GM12878 (cell line): Measurements from ENCODE around the gene HOXB1. TPM values are rescaled to one million over a fixed set of nuclear protein-coding genes. Genes with fewer than 3 reads are reported as not detected.
A peak's percentile ranks its signal among the peaks of the same experiment; 100 is the strongest.

Source experiments
- ATAC-seq: fragments of 200-7000 bp; cut with Tn5 transposase; 3 replicates; pipeline ENCODE4 v1.9.1; 2020; ENCODE audit warnings: mild to moderate bottlenecking, moderate library complexity
- BruUV-seq: library from RNA; stranded (reverse); fragments of 400-500 nt; replicated peaks from 2 replicates; lab custom pipeline; 2021; lab: Mats Ljungman, UMichigan
- CTCF ChIA-PET: fragments of 300-600 bp; sonication (Branson Sonifier 250); formaldehyde crosslinking; extraction: SDS; loops from one replicate; lab custom pipeline; 2021; ENCODE audit warnings: inconsistent platforms; lab: Yijun Ruan, JAX
- POLR2A ChIA-PET: fragments of 350-600 bp; formaldehyde crosslinking; extraction: SDS; loops from one replicate; lab custom pipeline; 2021; ENCODE audit warnings: inconsistent platforms; lab: Charles Lee
- RAD21 ChIA-PET: fragments of 300-600 bp; sonication (Branson Sonifier 250); formaldehyde crosslinking; loops from one replicate; lab custom pipeline; 2023; ENCODE audit warnings: antibody characterized with exemption; ENCODE audit not compliant: unreplicated experiment; lab: Charles Lee
- SMC1A ChIA-PET: fragments of 300-600 bp; sonication (Branson Sonifier 250); formaldehyde crosslinking; loops from one replicate; lab custom pipeline; 2023; ENCODE audit not compliant: unreplicated experiment, uncharacterized antibody; lab: Charles Lee
- DNase-seq: peaks from one replicate; pipeline ENCODE4 v3.0.0-alpha.2; 2011; ENCODE audit warnings: low read depth, low spot score
- FAIRE-seq: peaks from 3 replicates; lab custom pipeline; 2011; peaks lifted over from hg19 to GRCh38; lab: Jason Lieb, UNC
- H2AFZ ChIP-seq: 2 replicates; pipeline ENCODE4 v1.6.0; 2011; ENCODE audit warnings: low read depth, low read length, control low read depth; ENCODE audit not compliant: control insufficient read depth
- H3K27ac ChIP-seq: 2 replicates; pipeline ENCODE4 v1.5.1; 2011; ENCODE audit warnings: control low read depth; ENCODE audit not compliant: control insufficient read depth, insufficient read depth
- H3K27me3 ChIP-seq, 2 experiments: replicated peaks in 1 of 2; 2 replicates each; pipeline versions ENCODE4 v1.6.0 to v1.6.1; 2011; ENCODE audit warnings: low read length in 1 of 2; ENCODE audit not compliant: control insufficient read depth in 2 of 2, insufficient read depth in 2 of 2
- H3K36me3 ChIP-seq, 2 experiments: 2 replicates each; pipeline ENCODE4 v1.5.1; 2011; ENCODE audit warnings: low read length in 1 of 2; ENCODE audit not compliant: control insufficient read depth in 2 of 2, insufficient read depth in 2 of 2
- H3K4me1 ChIP-seq: 2 replicates; pipeline ENCODE4 v1.6.1; 2011; ENCODE audit warnings: mild to moderate bottlenecking, low read length, moderate library complexity, mixed read lengths; ENCODE audit not compliant: control insufficient read depth, insufficient read depth
- H3K4me2 ChIP-seq: 2 replicates; pipeline ENCODE4 v1.6.0; 2011; ENCODE audit warnings: control low read depth; ENCODE audit not compliant: control insufficient read depth, insufficient read depth
- H3K4me3 ChIP-seq: fragments of 200-600 bp; sonication (generic); 2 replicates; pipeline ENCODE4 v1.5.1; 2016
- H3K79me2 ChIP-seq: 2 replicates; pipeline ENCODE4 v1.6.0; 2011; ENCODE audit warnings: low read length; ENCODE audit not compliant: control insufficient read depth, insufficient read depth
- H3K9ac ChIP-seq: 2 replicates; pipeline ENCODE4 v1.8.0; 2011; ENCODE audit warnings: low read length, control low read depth, mixed read lengths; ENCODE audit not compliant: control insufficient read depth, insufficient read depth
- H3K9me3 ChIP-seq: replicated peaks from 3 replicates; pipeline ENCODE4 v1.5.1; 2011; ENCODE audit warnings: mild to moderate bottlenecking, low read length; ENCODE audit not compliant: control insufficient read depth, insufficient read depth
- H4K20me1 ChIP-seq: 2 replicates; pipeline ENCODE4 v1.6.0; 2011; ENCODE audit not compliant: control insufficient read depth, insufficient read depth
- BACH1 ChIP-seq: fragments of 450-650 bp; IDR thresholded peaks from 2 replicates; pipeline ENCODE4 v1.6.1; 2017; ENCODE audit warnings: mild to moderate bottlenecking, borderline replicate concordance
- MXI1 ChIP-seq: fragments of 150-350 bp; IDR thresholded peaks from 2 replicates; pipeline ENCODE4 v1.6.1; 2011; ENCODE audit warnings: low read depth, mild to moderate bottlenecking, inconsistent platforms, low read length, improper control_type of control experiment
- NFYB ChIP-seq: IDR thresholded peaks from 2 replicates; pipeline ENCODE4 v1.6.1; 2011; ENCODE audit warnings: low read depth, mild to moderate bottlenecking, low read length, improper control_type of control experiment, moderate library complexity; ENCODE audit not compliant: insufficient read depth
- WGBS: methylation state at CpG from one replicate; pipeline ENCODE4 v1.1.6; 2016; ENCODE audit warnings: low lambda C conversion rate; ENCODE audit not compliant: insufficient replicate concordance, insufficient coverage; ENCODE audit errors: missing lambda C conversion rate; 5-methylcytosine and 5-hydroxymethylcytosine counted together
- in situ Hi-C: fragments of 300-500 bp; cut with MboI; formaldehyde crosslinking; loops from 9 replicates; pipeline ENCODE4 v1.14.3; 2018; ENCODE audit warnings: mixed read lengths
- intact Hi-C: fragments of 100-400 bp; cut with micrococcal nuclease; formaldehyde crosslinking; loops from one replicate; pipeline ENCODE4 v1.14.2; 2022; ENCODE audit not compliant: unreplicated experiment
- polyA plus RNA-seq, 11 experiments: library from polyadenylated mRNA; depleted of rRNA in 4 of 11; unstranded in 6 of 11; stranded (reverse) in 5 of 11; fragments of >200 nt; fragmentation: Nextera tagmentation in 4 of 11; fragmentation: Illumina TruSeq in 1 of 11; extraction: Ambion mirVana in 4 of 11; extraction: Trizol in 1 of 11; gene quantifications; 1 replicate in 1 of 11; 2 replicates in 10 of 11; pipeline versions ENCODE4 v1.2.1 to v1.2.3, GENCODE V29; 2011 to 2016; ENCODE audit warnings: inconsistent platforms in 2 of 11, missing spikeins in 2 of 11, low read depth in 1 of 11
- total RNA-seq, 4 experiments: library from RNA; depleted of rRNA in 3 of 4; stranded (reverse); fragments of >200 nt in 3 of 4; fragmentation: Illumina TruSeq in 1 of 4; extraction: Trizol in 1 of 4; gene quantifications; 2 replicates each; pipeline versions ENCODE4 v1.2.1 to v1.2.3, GENCODE V29; 2013 to 2021

Gene HOXB1
- total and polyA plus RNA-seq, 10 of the 15 experiments (the other 5 are each of a cell fraction or from before 2014, with no cell fraction given): not detected

- no peak overlapping the region for H3K27ac ChIP-seq
- H3K9ac ChIP-seq: no peak overlapping the region
These were observed 14.7 kb upstream of the HOXB1 start for GRCh38 chr17:48545539-48545938.

DNA sequence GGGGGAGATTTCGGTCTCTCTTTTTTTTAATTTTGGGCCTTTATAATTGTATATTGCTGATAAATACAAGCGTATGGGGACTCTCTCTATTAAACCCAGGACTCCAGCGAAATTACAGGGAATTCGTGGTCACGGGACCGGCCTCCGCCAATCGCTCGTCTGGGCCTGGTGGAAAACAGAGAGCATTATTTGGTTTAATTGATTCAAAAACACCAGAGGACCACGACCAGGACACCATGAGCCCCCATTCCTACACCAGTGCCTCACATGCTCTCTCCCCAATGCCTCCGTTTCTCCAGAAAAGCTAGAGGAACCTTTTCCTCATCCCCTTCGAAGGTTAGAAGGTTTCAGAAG is 14.2 kb upstream of the HOXB1 start, which contains the start of gene HOXB2:
Gene HOXB2 (minus strand): TSS at position 88 of the 354 bp plus-strand sequence. CDS start 198 bp downstream, outside the sequence.
- ChIA-PET RAD21 (no interaction called here), POLR2A (no interaction called here), CTCF (no interaction called here), SMC1A (no interaction called here)
- no peaks in the 10 kb centered on the region for H4K20me1 ChIP-seq
- no peak for ATAC-seq
- TF ChIP-seq BACH1 (no peak), NFYB (peak; percentile 47; the same call in 1 of the 2 replicates)
- peak within 1 kb of the TSS; percentile 67 for H2AFZ ChIP-seq
- H3K27me3 ChIP-seq: peaks cover 0 to 4% of the 10 kb centered on the region in 2 experiments; a peak in 1 of 4 replicates
- WGBS: 64% methylated on average over 12 of the region's 12 CpGs
- TSS peak; percentile 48 for BruUV-seq
- peak within 1 kb of the TSS; percentile 77 for H3K9ac ChIP-seq
- DNase-seq: no peak
- H3K4me2 ChIP-seq: peak within 1 kb of the TSS; percentile 68
- H3K9me3 ChIP-seq: no peaks in the 10 kb centered on the region
- in situ Hi-C loops: no loop called here
- H3K36me3 ChIP-seq: peaks cover 0 to 3% of the 10 kb centered on the region in 2 experiments; a peak in 2 of 4 replicates
- H3K4me3 ChIP-seq: peak within 1 kb of the TSS; percentile 69
- peaks cover 7% of the 10 kb centered on the region for H3K4me1 ChIP-seq
- peaks cover 12% of the 10 kb centered on the region for H3K79me2 ChIP-seq
- peak within 1 kb of the TSS; percentile 49 for H3K27ac ChIP-seq
- FAIRE-seq: no peak
- intact Hi-C loops: no loop called here

More at GRCh38 chr17:48545539-48545938, 14.7 kb upstream of the HOXB1 start:
- no peaks in the 10 kb centered on the region for H4K20me1 ChIP-seq
- FAIRE-seq: no peak
- H3K79me2 ChIP-seq: peaks cover 12% of the 10 kb centered on the region
- H3K4me3 ChIP-seq: no peak overlapping the region
- intact Hi-C loops: no loop called here
- BruUV-seq: no TSS peak
- H3K4me1 ChIP-seq: peaks cover 7% of the 10 kb centered on the region
- peaks cover 0 to 5% of the 10 kb centered on the region in 2 experiments; a peak in 2 of 4 replicates for H3K36me3 ChIP-seq
- peaks cover 0 to 4% of the 10 kb centered on the region in 2 experiments; a peak in 1 of 4 replicates for H3K27me3 ChIP-seq
- H2AFZ ChIP-seq: no peak overlapping the region
- ChIA-PET POLR2A (interaction anchor here (0.9 kb wide), 2 partner anchors 21 to 45 kb away, joined by 3 read pairs; no protein-coding TSS in a partner anchor), CTCF (no interaction called here), SMC1A (no interaction called here), RAD21 (interaction anchor here (0.7 kb wide), 1 partner anchor 41 kb away, joined by 4 read pairs; no protein-coding TSS in a partner anchor)
- no peak for TF ChIP-seq MXI1
- 100% methylated on average over 1 of the region's 1 CpG for WGBS
- H3K9me3 ChIP-seq: no peaks in the 10 kb centered on the region
- DNase-seq: no peak
- ATAC-seq: no peak
- in situ Hi-C loops: no loop called here
- H3K4me2 ChIP-seq: peak overlapping the region; percentile 67
